Mesenteric fat pad (tissue), 1 donor: ENCODE data around the gene CSPG4. TPM values are rescaled to one million over a fixed set of nuclear protein-coding genes. Genes with fewer than 3 reads are reported as not detected.

Experiments
- DNase-seq: peaks from one replicate; pipeline ENCODE4 v3.0.0-alpha.2; 2020; ENCODE audit warnings: low spot score
- total RNA-seq: library from RNA; stranded (reverse); fragmentation: NEBNext Ultra II Directional; extraction: Animal tissue kit (Norgen Biotek cat#: 25700); gene quantifications from one replicate; pipeline ENCODE4 v1.2.1, GENCODE V29; 2021
- donor health status: DM: yes; HTN: yes; CAD: no.

CSPG4 gene
- total RNA-seq, 1 donor from 2014 or later = 105 TPM

GRCh38 chr15:75671730-75672602 is 40.7 kb downstream of the CSPG4 start:
- DNase-seq = no peak

DNA sequence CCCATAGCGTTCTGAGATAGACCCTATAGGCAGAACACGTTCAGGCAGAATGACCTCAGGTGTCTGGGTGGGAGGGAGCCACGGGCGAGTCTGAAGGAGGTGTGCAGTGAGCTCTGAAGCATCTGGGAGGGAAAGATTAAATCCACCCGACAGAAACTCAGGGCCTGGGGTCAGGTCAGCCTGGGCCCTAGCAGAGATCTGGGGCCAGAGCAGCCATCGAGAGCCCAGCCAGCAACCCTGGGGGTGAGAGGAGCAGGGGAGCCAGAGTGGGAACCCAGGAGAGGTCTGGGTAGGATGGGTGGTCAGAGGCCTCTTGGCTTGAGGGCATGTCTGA is 42.8 kb downstream of the CSPG4 start:
- no peak for DNase-seq

GRCh38 chr15:75669191-75669878 is 43.3 kb downstream of the CSPG4 start:
- no peak for DNase-seq

DNA sequence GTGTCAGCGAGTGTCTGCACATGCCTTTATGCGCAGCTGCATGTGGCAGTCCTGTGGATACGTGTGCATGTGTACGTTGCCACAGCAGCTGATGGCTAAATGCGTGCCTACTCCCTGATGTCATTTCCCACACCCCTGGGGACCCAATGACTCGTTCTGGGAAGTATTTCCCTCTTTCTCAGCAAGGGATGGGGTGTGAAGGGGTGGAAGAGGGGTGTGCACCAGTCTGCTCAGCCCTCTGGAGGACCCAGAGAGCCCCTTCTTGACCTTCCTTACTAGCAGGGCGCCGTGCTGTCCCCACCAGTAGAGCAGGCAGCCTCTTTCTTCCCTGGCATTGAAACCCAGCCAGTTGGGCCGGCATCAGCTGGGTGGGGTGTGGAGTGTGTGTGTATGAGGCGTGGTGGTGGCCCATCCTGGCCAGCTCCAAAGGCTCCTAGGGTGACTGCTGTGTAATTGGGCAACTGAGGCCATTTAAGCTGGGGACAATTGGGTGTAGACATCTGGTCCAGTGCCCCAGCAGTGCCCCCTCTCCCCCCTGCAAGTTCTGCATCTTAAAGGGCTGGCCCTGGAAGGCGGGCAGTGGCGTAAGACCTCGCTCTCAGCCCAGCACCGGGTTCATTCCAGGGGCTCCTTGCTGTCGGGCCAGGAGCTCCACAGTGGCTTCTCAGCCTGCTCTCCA is 45.7 kb downstream of the CSPG4 start:
- DNase-seq = no peak

- no peak for DNase-seq
These were observed 48.7 kb downstream of the CSPG4 start for GRCh38 chr15:75663931-75664421.

DNA sequence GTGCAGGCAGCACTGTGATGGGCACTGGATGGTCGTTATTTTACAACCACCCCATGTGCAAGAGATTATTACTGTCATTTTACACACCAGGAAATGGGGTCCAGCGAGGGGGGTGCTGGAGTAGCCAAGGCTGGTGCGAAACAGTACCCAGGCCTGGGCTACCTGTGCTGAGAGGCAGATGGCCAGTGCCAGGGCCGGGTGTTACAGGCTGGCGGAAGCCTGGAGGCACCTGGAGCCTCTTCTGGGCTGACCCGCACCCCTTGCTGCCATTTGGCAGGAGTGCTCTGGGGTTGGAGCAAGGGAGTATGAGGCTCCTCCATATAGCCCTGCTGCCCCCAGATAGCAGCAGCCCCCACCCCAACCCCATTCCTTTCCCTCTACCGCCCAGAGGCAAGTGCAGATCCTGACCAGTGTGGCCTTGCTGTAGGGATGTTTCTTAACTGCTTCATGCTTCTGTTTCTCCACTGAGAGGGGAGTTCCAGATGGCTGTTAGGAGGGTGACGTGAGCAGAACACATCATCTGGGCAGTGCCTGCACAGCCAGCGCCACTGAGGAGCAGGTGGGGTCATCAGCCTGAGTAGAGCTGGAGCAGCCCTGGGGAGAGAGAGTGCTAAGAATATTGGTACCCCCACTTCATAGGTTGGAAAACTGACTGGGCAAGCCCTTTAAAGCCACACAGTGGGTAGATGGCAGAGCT is 49.7 kb downstream of the CSPG4 start:
- DNase-seq = no peak

GRCh38 chr15:75661756-75662140 is 50.9 kb downstream of the CSPG4 start:
- no peak for DNase-seq

DNA sequence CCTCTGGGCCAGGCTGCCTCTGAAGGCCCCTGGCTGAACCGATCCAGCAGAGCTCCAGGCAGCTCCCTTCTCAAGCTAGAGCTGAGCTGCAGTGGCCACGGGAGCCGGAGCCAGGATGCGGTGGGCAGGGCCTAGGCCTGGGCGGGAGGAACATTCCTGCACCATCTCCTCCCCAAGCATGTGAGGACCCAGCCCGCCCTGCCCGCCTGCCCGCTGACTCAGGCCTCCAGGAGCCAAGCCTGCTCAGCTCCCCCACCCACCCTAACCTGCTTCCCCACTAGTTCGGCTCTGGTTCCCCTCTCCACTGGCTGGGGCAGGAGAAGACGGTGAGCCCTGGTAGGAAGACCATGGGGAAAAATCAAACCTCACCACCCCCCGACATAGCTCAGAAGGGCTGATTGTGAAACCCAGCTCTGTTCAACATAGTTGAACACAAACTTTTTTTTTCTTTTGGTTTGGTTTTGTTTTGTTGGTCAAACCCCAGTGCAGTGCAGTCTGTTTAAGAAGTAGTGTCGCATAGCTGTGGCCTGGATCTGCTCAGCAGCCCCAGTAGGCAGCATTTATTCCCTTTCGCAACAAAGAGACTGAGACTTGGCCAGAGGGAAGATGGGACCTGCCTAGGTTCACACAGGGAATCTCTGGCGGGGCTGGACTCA is 51.4 kb downstream of the CSPG4 start:
- no peak for DNase-seq

GRCh38 chr15:75659928-75660645 is 52.6 kb downstream of the CSPG4 start:
- no peak for DNase-seq

- no peak for DNase-seq
These were observed 53.4 kb downstream of the CSPG4 start for GRCh38 chr15:75659141-75659771.

DNA sequence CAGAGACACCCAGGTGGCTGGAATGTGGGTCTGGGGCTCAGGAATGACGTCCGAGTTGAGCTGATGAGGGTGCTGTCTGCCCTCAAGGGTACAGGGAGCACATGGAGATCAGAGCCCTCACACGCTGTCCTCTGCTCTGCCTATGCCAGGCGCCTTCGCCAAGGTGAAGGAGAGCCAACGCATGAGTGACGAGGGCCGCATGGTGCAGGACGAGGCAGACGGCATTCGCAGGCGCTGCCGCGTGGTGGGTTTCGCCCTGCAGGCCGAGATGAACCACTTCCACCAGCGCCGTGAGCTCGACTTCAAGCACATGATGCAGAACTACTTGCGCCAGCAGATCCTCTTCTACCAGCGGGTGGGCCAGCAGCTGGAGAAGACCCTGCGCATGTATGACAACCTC is 55.8 kb downstream of the CSPG4 start:
- no peak for DNase-seq

DNA sequence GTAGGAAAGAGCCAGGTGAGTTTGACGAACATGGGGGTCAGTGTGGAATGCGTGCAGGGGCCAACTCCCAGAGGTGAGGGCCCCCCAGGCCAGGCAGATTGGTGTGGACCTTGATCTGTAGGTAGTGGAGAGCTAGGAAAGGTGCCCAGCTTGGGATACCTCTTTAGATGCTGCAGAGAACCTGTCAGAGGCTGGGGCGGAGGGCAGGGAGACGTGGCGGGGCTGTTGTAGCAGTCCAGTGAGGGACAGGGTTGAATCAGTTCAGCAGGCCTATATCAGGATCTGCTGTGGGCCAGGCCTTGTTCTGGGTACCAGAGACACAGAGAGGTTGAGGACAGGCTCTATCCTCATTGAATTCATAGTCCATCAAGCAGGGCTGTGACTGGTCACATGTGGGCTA is 56.3 kb downstream of the CSPG4 start:
- no peak for DNase-seq

GRCh38 chr15:75655931-75656330 is 56.7 kb downstream of the CSPG4 start:
- no peak for DNase-seq

- no peak for DNase-seq
These were observed 58.3 kb downstream of the CSPG4 start for GRCh38 chr15:75654201-75654907.

DNA sequence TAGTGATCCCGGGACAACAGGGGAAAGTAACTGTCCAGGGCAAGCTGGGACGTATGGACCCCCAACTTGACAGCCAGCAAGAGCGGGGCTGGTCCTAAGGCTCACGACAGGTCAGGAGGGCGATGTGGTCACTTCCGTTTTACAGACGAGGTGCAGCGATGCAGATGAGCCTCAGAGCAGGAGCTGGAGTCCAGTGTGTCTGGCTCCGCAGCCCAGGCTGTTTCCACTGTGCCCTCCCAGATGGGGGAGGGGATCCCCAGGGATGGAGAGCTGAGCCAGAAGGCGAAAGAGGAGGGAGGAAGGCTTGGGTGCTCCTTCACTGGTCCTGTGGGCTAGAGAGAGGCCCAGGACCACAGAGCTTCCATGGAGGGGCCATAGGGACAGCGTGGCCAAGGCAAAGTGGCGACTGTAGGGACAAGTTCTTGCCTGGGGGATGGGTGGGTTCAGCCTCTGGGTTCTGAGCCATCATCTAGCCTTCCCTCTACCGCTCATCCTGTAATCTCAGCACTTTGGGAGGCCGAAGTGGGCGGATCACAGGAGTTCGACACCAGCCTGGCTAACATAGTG is 59.2 kb downstream of the CSPG4 start:
- DNase-seq = no peak

- DNase-seq = no peak
These were observed 60.7 kb downstream of the CSPG4 start for GRCh38 chr15:75651810-75652543.

DNA sequence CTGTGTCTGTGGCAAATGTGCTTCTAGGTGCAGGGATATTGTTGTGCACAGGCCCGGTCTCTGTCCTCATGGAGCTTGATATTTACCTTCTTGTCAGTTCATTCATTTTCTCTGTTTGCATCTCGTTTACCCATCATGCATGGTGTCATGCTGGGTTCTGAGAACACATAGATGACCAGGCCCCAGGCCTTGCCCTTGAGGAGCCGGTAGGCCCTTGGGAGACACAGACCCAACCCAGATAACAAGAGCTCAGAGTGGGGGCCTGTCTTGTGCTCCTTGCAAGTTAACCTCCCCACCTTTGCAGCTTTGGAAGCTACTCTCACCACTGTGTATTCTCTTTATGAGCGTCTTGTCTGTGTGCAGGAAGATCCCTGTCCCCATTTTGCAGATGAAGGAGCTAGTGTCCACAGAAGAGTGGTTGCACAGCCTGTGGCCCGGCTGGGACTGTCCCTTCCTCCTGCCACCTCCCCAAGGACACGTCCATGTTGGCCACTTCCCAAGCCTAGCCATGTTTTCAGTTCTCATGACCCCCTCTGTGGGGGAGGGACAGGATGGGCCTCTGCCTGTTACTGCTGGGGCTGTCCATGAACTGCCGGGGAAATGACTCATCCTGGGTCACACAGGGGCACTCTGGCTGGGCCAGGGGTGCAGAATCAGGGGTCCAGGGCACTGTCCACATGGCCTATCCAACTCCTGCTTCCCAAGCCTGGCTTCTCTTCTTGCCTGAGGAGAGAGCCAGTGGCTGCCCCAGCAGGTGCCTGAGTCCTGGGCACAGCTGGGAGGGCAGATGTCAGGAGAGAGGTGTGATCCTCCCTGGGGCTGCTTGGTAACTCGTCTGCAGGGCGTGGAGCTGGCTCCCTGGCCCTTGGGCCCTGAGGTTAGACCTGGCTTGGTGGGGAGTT is 61.5 kb downstream of the CSPG4 start:
- no peak for DNase-seq
